Progenitor cell of endocrine pancreas (in vitro differentiated cells): Measurements from ENCODE around the gene CDYL. TPM values are rescaled to one million over a fixed set of nuclear protein-coding genes. Genes with fewer than 3 reads are reported as not detected.

Experiments used
- DNase-seq: peaks from one replicate; pipeline ENCODE4 v3.0.0; 2021; ENCODE audit warnings: low spot score; ENCODE audit not compliant: unreplicated experiment
- H3K27ac Mint-ChIP-seq: 2 replicates; pipeline ENCODE4 v1.8.0; 2021; ENCODE audit warnings: mild to moderate bottlenecking, moderate library complexity, mixed read lengths
- H3K27me3 Mint-ChIP-seq: 2 replicates; pipeline ENCODE4 v1.8.0; 2021; ENCODE audit warnings: mixed read lengths
- H3K36me3 Mint-ChIP-seq: 2 replicates; pipeline ENCODE4 v1.8.0; 2022; ENCODE audit warnings: mixed read lengths; ENCODE audit not compliant: insufficient read depth
- H3K4me1 Mint-ChIP-seq: 2 replicates; pipeline ENCODE4 v1.8.0; 2021; ENCODE audit warnings: low read depth, mixed read lengths
- H3K4me3 Mint-ChIP-seq: 2 replicates; pipeline ENCODE4 v1.8.0; 2021; ENCODE audit warnings: low read depth, mild to moderate bottlenecking, moderate library complexity, mixed read lengths
- H3K9me3 Mint-ChIP-seq: 2 replicates; pipeline ENCODE4 v1.8.0; 2021; ENCODE audit warnings: low read depth, mixed read lengths
- CTCF ChIP-seq: fragments of 200-600 bp; sonication (generic); IDR thresholded peaks from one replicate; pipeline ENCODE4 v1.5.0; 2021; ENCODE audit warnings: antibody characterized with exemption, mild to moderate bottlenecking; ENCODE audit not compliant: unreplicated experiment
- total RNA-seq: library from RNA; stranded (reverse); gene quantifications from 2 replicates; pipeline ENCODE4 v1.2.1, GENCODE V29; 2021

CDYL gene
- total RNA-seq, 1 donor from 2014 or later, result 78.3 TPM

DNA sequence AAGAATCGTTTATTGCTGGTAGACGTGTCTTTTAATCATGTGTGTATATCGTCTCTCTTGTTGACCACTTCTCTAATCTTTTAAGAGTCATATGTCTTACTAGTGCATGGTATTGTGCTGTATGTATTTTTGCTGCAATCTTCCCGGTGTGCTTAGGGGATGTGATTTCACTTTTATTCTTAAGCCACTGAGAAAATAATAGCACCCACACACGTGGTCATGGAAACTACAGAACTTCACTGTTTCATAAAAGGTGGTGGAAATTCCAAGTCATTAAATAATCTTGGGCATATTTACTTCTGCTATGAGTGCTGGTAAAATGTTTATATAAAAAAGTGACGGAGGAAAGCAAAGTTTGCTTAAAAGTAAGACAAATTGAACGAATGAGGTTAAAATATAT is 3.0 kb upstream of the CDYL start:
- no peak for DNase-seq
- Mint-ChIP-seq H3K36me3 (peaks cover 2% of the 10 kb centered on the region), H3K4me3 (no peak overlapping the region), H3K9me3 (peaks cover 11% of the 10 kb centered on the region), H3K4me1 (peaks cover 14% of the 10 kb centered on the region), H3K27ac (no peak overlapping the region), H3K27me3 (peaks cover 36% of the 10 kb centered on the region)
- TF ChIP-seq CTCF, result no peak

DNA sequence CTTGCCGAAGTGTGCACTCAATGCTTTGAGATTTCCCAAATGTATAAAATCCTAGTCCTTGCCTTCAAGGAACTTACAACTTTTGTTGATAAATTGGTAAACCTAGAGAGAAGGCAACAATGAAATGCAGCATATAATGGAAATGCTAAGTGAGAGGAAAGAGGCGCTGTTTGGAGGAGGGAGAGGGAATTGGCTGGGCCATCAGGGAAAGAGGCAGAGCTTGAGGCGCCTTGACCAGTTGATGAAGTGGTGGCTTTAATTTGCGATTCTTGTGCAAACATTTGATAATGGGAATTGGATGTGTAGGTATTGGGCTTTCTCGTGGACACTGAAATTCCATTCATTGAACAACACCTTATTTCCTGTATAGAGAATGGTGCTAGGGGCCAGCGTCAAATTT is 1.9 kb upstream of the CDYL start:
- Mint-ChIP-seq H3K36me3 (peaks cover 4% of the 10 kb centered on the region), H3K27me3 (peaks cover 36% of the 10 kb centered on the region), H3K4me3 (peak overlapping the region; percentile 78), H3K9me3 (peaks cover 14% of the 10 kb centered on the region), H3K4me1 (peaks cover 14% of the 10 kb centered on the region), H3K27ac (peak overlapping the region; percentile 91)
- no peak for TF ChIP-seq CTCF
- DNase-seq, result no peak

GRCh38 chr6:4774715-4775493 is 1.3 kb upstream of the CDYL start:
- peak overlapping the region; percentile 78 for H3K4me3 Mint-ChIP-seq
- peak overlapping the region; percentile 91 for H3K27ac Mint-ChIP-seq
- H3K36me3 Mint-ChIP-seq, result peaks cover 4% of the 10 kb centered on the region
- peaks cover 36% of the 10 kb centered on the region for H3K27me3 Mint-ChIP-seq
- H3K9me3 Mint-ChIP-seq, result peaks cover 14% of the 10 kb centered on the region
- no peak for TF ChIP-seq CTCF
- peaks cover 14% of the 10 kb centered on the region for H3K4me1 Mint-ChIP-seq
- DNase-seq, result no peak

DNA sequence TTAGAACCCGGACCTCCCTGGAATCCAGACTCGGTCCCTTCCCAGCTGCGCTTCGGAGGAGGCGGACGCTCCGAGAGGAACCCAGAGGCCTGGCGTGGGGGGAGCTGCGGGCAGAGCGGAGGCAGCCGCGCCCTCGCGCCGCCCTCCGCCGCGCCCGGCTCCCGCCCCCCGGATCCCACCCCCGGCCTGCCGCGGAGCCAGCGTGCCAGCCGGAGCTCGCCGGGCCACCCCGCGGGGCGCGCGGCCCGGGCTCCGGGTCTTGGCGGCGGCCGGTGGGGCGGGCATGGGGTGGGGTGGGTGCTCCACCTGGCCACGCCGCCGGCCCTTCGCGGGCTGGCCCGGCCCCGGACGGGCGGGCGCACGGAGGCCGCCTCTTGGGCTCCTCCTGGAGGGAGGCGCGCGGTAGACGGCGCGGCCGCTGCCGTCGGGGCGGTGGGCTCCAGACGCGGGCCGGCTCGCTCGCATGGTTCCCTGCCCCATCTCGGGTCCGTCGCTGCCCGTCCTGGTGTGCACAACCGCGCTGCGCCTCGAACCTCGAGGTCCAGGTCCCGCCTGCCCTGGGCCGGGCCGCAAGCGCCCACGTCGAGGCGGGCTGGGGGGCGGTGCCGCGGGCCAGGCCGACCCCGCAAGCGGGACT is 592 bp upstream of the CDYL start:
- peak overlapping the region; percentile 91 for H3K27ac Mint-ChIP-seq
- peak overlapping the region; percentile 78 for H3K4me3 Mint-ChIP-seq
- peaks cover 36% of the 10 kb centered on the region for H3K27me3 Mint-ChIP-seq
- H3K36me3 Mint-ChIP-seq, result peaks cover 4% of the 10 kb centered on the region
- peaks cover 14% of the 10 kb centered on the region for H3K9me3 Mint-ChIP-seq
- TF ChIP-seq CTCF, result peak; percentile 44
- peaks cover 17% of the 10 kb centered on the region for H3K4me1 Mint-ChIP-seq
- DNase-seq, result peak; percentile 48

GRCh38 chr6:4776493-4777393 is 539 bp downstream of the CDYL start:
- H3K36me3 Mint-ChIP-seq, result peaks cover 4% of the 10 kb centered on the region
- no peak for TF ChIP-seq CTCF
- H3K27ac Mint-ChIP-seq, result peak overlapping the region; percentile 86
- peak overlapping the region; percentile 90 for H3K4me3 Mint-ChIP-seq
- H3K27me3 Mint-ChIP-seq, result peaks cover 31% of the 10 kb centered on the region
- peaks cover 23% of the 10 kb centered on the region for H3K4me1 Mint-ChIP-seq
- DNase-seq, result peak; percentile 47
- peaks cover 14% of the 10 kb centered on the region for H3K9me3 Mint-ChIP-seq
